CD4-positive, alpha-beta memory T cell (primary cell): ENCODE measurements around the gene TBC1D23. TPM values are rescaled to one million over a fixed set of nuclear protein-coding genes. Genes with fewer than 3 reads are reported as not detected.
A peak's percentile ranks its signal among the peaks of the same experiment; 100 is the strongest.
"Not testable (repeated sequence)": the region's sequence is repeated elsewhere in the genome, so short reads cannot be mapped to it uniquely, and the experiment has no call there.

Experiments
- CTCF ChIA-PET: fragments of 350-600 bp; sonication (Branson Sonifier 250); formaldehyde crosslinking; loops from one replicate; lab custom pipeline; 2021; ENCODE audit warnings: inconsistent platforms; ENCODE audit not compliant: partially characterized antibody; lab: Charles Lee
- POLR2A ChIA-PET: fragments of 350-600 bp; sonication (Branson Sonifier 250); formaldehyde crosslinking; loops from one replicate; lab custom pipeline; 2021; ENCODE audit not compliant: partially characterized antibody; lab: Charles Lee
- DNase-seq, 5 donors: peaks; one replicate each; pipeline versions ENCODE4 v3.0.0 to v3.0.0-alpha.2; 2020 to 2022; ENCODE audit warnings: mixed read lengths in 1 of 5
- H3K27ac ChIP-seq: one replicate; pipeline ENCODE4 v1.7.0; 2013; ENCODE audit warnings: low read depth, low read length
- H3K27me3 ChIP-seq: 2 replicates; pipeline ENCODE4 v1.7.0; 2013; ENCODE audit warnings: mild to moderate bottlenecking, low read length, moderate library complexity; ENCODE audit not compliant: insufficient read depth
- H3K36me3 ChIP-seq: 2 replicates; pipeline ENCODE4 v1.7.0; 2013; ENCODE audit warnings: mild to moderate bottlenecking, low read length, moderate library complexity; ENCODE audit not compliant: insufficient read depth
- H3K4me1 ChIP-seq: 2 replicates; pipeline ENCODE4 v1.7.0; 2013; ENCODE audit warnings: mild to moderate bottlenecking, low read length, moderate library complexity; ENCODE audit not compliant: insufficient read depth
- H3K4me3 ChIP-seq, 2 donors: one replicate each; pipeline ENCODE4 v1.7.0; 2013; ENCODE audit warnings: low read length in 2 of 2, mild to moderate bottlenecking in 1 of 2
- H3K9me3 ChIP-seq, 2 donors: one replicate each; pipeline ENCODE4 v1.7.0; 2013; ENCODE audit warnings: low read length in 2 of 2, control low read depth in 1 of 2; ENCODE audit not compliant: control insufficient read depth in 1 of 2
- H3K27ac Mint-ChIP-seq, 7 donors: one replicate each; pipeline ENCODE4 v1.8.0; 2020 to 2021; ENCODE audit warnings: mixed read lengths in 7 of 7, mild to moderate bottlenecking in 6 of 7, inconsistent platforms in 3 of 7, moderate library complexity in 3 of 7
- H3K27me3 Mint-ChIP-seq, 2 donors: one replicate each; pipeline ENCODE4 v1.8.0; 2020 to 2021; ENCODE audit warnings: mixed read lengths in 2 of 2
- H3K36me3 Mint-ChIP-seq, 2 donors: one replicate each; pipeline ENCODE4 v1.8.0; 2020 to 2021; ENCODE audit warnings: mixed read lengths in 2 of 2, inconsistent platforms in 1 of 2, mild to moderate bottlenecking in 1 of 2
- H3K4me1 Mint-ChIP-seq, 4 donors: one replicate each; pipeline ENCODE4 v1.8.0; 2020 to 2021; ENCODE audit warnings: mixed read lengths in 4 of 4, mild to moderate bottlenecking in 1 of 4
- H3K4me3 Mint-ChIP-seq, 8 donors: one replicate each; pipeline ENCODE4 v1.8.0; 2020 to 2021; ENCODE audit warnings: mixed read lengths in 8 of 8, mild to moderate bottlenecking in 7 of 8, moderate library complexity in 6 of 8, inconsistent platforms in 3 of 8
- H3K9me3 Mint-ChIP-seq, 8 donors: one replicate each; pipeline ENCODE4 v1.8.0; 2020 to 2021; ENCODE audit warnings: mixed read lengths in 8 of 8, mild to moderate bottlenecking in 5 of 8, inconsistent platforms in 3 of 8, moderate library complexity in 1 of 8
- intact Hi-C: fragments of 100-400 bp; cut with micrococcal nuclease; formaldehyde crosslinking; loops from one replicate; pipeline ENCODE4 v1.15.1; 2023
- polyA plus RNA-seq, 2 donors: library from polyadenylated mRNA; unstranded; fragments of 300-500 nt; fragmentation: Illumina TruSeq; gene quantifications; one replicate each; pipeline ENCODE4 v1.2.3, GENCODE V29; 2021
- total RNA-seq, 2 experiments: library from RNA; stranded (reverse); gene quantifications; one replicate each; pipeline ENCODE4 v1.2.3, GENCODE V29; 2021

The TBC1D23 gene
- total and polyA plus RNA-seq, 4 experiments from 2014 or later: 13.9 to 44.9 (median 31.1) TPM

DNA sequence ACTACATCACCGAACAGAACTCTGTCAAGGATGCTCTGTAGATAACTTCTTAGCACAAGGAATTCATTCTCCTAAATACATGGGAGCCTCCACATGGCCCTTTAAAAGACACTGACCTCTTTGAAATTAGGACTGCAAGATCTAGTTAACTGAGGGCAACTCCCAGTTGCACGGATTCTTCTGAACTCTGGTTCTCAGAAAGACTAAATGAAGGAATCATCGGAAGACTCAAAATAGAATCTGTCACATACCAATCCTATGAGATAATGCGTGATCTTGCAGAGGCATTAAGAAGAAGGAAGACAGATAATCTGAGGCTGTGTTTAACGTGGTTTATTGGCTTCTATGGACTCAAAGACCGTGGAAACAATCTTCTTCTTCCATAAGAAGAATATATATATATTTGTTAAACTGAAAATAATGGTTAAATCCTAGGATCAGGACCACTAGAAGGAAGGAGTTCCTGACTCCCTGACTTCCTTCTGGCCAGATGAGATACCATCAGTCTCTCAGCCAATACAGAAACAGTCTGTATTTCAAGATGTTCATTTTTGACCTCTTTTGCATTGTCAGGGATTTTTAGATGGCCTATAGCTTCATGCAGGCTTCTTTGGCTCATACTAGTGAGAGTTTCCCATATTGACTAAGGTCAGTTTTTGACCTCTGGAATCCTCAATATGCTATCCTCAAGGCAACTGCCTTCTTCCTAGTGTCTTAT is 33.9 kb upstream of the TBC1D23 start:
- CTCF ChIA-PET: interaction anchor here (0.7 kb wide), 1 partner anchor 27 kb away, joined by 3 read pairs; no protein-coding TSS in a partner anchor
- POLR2A ChIA-PET: no interaction called here
- no peaks in the 10 kb centered on the region for H3K27me3 ChIP-seq

DNA sequence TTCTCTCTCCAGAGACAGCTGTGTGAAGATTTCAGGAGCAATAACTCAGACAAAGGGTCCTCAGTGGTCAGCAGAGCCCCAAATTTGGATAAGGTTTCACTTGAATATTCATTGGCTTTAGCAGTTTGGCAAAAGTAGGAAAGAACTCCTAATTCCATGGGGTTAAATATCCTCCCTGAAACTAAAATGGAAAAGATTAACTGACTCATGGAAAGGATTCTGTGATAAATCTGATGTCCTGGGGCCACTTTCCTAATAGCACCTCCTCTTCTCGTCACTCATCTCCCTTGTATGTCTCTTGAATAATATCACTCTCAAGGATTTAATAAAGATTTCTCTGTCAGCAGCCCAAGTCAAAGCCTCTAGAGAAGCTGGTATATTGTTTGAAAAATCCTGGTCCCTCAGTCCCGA is 33.3 kb upstream of the TBC1D23 start:
- Mint-ChIP-seq H3K4me3 (no peak overlapping the region), H3K9me3 (peaks cover 0 to 5% (median 0%) of the 10 kb centered on the region in 8 donors), H3K4me1 (peaks cover 0 to 7% (median 2%) of the 10 kb centered on the region in 4 donors), H3K27ac (no peak overlapping the region), H3K36me3 (no peaks in the 10 kb centered on the region), H3K27me3 (no peaks in the 10 kb centered on the region)
- POLR2A ChIA-PET: no interaction called here
- intact Hi-C loops: no loop called here
- no peak for DNase-seq
- no peaks in the 10 kb centered on the region for H3K9me3 ChIP-seq
- no peak overlapping the region for H3K4me3 ChIP-seq
- H3K27ac ChIP-seq: no peak overlapping the region
- H3K27me3 ChIP-seq: no peaks in the 10 kb centered on the region
- H3K36me3 ChIP-seq: no peaks in the 10 kb centered on the region
- CTCF ChIA-PET: interaction anchor here (0.7 kb wide), 1 partner anchor 27 kb away, joined by 3 read pairs; no protein-coding TSS in a partner anchor
- H3K4me1 ChIP-seq: no peaks in the 10 kb centered on the region

More for the DNA sequence above, 33.9 kb upstream of the TBC1D23 start:
- Histone ChIP-seq H3K9me3 (no peaks in the 10 kb centered on the region), H3K36me3 (no peaks in the 10 kb centered on the region), H3K4me3 (no peak overlapping the region), H3K27ac (no peak overlapping the region), H3K4me1 (no peaks in the 10 kb centered on the region)
- Mint-ChIP-seq H3K27me3 (no peaks in the 10 kb centered on the region), H3K4me1 (peaks cover 0 to 7% (median 2%) of the 10 kb centered on the region in 4 donors), H3K4me3 (no peak overlapping the region), H3K9me3 (peaks cover 0 to 5% (median 0%) of the 10 kb centered on the region in 8 donors), H3K27ac (no peak overlapping the region), H3K36me3 (no peaks in the 10 kb centered on the region)
- intact Hi-C loops: no loop called here
- DNase-seq: no peak

DNA sequence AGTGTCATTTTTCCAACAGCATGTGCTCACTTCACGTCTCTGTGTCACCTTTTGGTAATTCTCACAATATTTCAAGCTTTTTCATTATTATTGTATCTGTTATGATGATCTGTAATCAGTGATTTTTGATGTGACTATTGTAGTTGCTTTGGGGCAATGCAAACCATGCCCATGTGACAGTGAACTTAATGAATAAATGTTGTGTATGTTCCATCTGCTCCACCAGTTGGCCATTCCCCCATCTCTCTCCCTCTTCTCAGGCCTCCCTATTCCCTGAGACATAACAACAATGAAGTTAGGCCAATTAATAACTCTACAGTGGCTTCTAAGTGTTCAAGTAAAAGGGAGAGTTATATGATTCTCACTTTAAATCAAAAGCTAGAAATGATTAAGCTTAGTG is 32.5 kb upstream of the TBC1D23 start:
- no peak for DNase-seq
- Histone ChIP-seq H3K27ac (no peak overlapping the region), H3K27me3 (no peaks in the 10 kb centered on the region), H3K4me3 (no peak overlapping the region), H3K9me3 (no peaks in the 10 kb centered on the region), H3K36me3 (no peaks in the 10 kb centered on the region), H3K4me1 (no peaks in the 10 kb centered on the region)
- Mint-ChIP-seq H3K9me3 (peaks cover 0 to 5% (median 0%) of the 10 kb centered on the region in 8 donors), H3K27me3 (no peaks in the 10 kb centered on the region), H3K4me3 (no peak overlapping the region), H3K36me3 (no peaks in the 10 kb centered on the region), H3K4me1 (peaks cover 0 to 7% (median 2%) of the 10 kb centered on the region in 4 donors), H3K27ac (no peak overlapping the region)
- POLR2A ChIA-PET: no interaction called here
- CTCF ChIA-PET: interaction anchor here (0.6 kb wide), 1 partner anchor 10 kb away, joined by 4 read pairs; no protein-coding TSS in a partner anchor
- intact Hi-C loops: no loop called here

DNA sequence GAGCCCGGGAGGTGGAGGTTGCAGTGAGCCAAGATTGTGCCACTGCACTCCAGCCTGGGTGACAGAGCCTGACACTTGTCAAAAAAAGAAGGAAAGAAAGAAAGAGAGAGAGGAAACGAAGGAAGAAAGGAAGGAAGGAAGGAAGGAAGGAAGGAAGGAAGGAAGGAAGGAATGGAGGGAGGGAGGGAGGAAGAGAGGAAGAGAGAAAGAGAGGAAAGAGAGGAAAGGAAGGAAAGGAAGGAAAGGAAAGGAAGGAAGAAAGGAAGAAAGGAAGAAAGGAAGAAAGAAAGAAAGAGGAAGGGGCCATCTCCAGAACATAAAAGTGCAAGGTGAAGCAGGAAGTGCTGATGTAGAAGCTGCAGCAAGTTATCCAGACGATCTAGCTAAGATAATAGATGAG is 31.6 kb upstream of the TBC1D23 start:
- POLR2A ChIA-PET, CTCF ChIA-PET, H3K27me3 Mint-ChIP-seq, H3K4me3 ChIP-seq, H3K36me3 Mint-ChIP-seq, intact Hi-C loops, H3K4me1 ChIP-seq, DNase-seq, H3K36me3 ChIP-seq, H3K27me3 ChIP-seq, H3K4me3 Mint-ChIP-seq, H3K9me3 Mint-ChIP-seq, H3K9me3 ChIP-seq, H3K4me1 Mint-ChIP-seq, H3K27ac ChIP-seq: not testable (repeated sequence)
- H3K27ac Mint-ChIP-seq: peak overlapping the region in 3 of 7 donors; percentile 23 to 75 (median 58)

DNA sequence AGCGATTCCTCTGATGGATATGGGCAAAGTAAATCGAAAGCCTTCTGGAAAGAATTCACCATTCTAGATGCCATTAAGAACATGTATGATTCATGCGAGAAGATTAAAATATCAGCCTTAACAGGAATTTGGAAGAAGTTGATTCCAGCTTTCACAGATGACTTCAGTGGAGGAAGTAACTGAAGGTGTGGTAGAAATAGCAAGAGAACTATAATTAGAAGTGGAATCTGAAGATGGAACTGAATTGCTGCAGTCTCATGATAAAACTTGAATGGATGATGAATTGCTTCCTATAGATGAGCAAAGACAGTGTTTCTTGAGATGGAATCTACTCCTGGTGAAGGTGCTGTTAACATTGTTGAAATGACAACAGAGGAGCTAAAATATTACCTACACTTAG is 30.1 kb upstream of the TBC1D23 start:
- ChIA-PET POLR2A (no interaction called here), CTCF (no interaction called here)
- H3K27ac Mint-ChIP-seq: no peak overlapping the region
- peaks cover 0 to 7% (median 2%) of the 10 kb centered on the region in 4 donors for H3K4me1 Mint-ChIP-seq
- H3K27me3 ChIP-seq: no peaks in the 10 kb centered on the region
- DNase-seq: no peak
- H3K9me3 ChIP-seq: no peaks in the 10 kb centered on the region
- H3K36me3 ChIP-seq: no peaks in the 10 kb centered on the region
- H3K4me1 ChIP-seq: no peaks in the 10 kb centered on the region
- no peaks in the 10 kb centered on the region for H3K27me3 Mint-ChIP-seq
- no peak overlapping the region for H3K4me3 Mint-ChIP-seq
- H3K4me3 ChIP-seq: no peak overlapping the region
- no peaks in the 10 kb centered on the region for H3K36me3 Mint-ChIP-seq
- intact Hi-C loops: no loop called here
- no peak overlapping the region for H3K27ac ChIP-seq
- peaks cover 0 to 2% (median 0%) of the 10 kb centered on the region in 8 donors for H3K9me3 Mint-ChIP-seq

DNA sequence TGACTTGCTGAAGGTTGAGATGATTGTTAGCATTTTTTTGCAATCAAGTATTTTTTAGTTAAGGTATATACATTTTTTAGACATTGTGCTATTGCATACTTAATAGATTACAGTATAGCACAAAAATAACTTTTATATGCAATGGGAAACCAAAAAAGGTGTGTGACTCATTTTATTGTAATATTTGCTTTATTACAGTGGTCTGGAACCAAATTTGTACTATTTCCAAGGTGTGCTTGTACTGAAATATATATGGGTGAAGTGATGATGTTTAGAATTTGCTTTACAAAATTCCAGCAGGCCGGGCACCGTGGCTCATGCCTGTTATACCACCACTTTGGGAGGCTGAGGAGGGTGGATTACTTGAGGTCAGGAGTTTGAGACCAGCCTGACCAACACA is 29.1 kb upstream of the TBC1D23 start:
- peaks cover 0 to 7% (median 2%) of the 10 kb centered on the region in 4 donors for H3K4me1 Mint-ChIP-seq
- no peaks in the 10 kb centered on the region for H3K27me3 Mint-ChIP-seq
- no peaks in the 10 kb centered on the region for H3K9me3 ChIP-seq
- H3K4me3 ChIP-seq: no peak overlapping the region
- CTCF ChIA-PET: no interaction called here
- POLR2A ChIA-PET: no interaction called here
- no peak overlapping the region for H3K27ac Mint-ChIP-seq
- H3K4me1 ChIP-seq: no peaks in the 10 kb centered on the region
- H3K36me3 ChIP-seq: no peaks in the 10 kb centered on the region
- intact Hi-C loops: no loop called here
- no peak for DNase-seq
- no peak overlapping the region for H3K27ac ChIP-seq
- no peak overlapping the region for H3K4me3 Mint-ChIP-seq
- no peaks in the 10 kb centered on the region for H3K27me3 ChIP-seq
- no peaks in the 10 kb centered on the region for H3K36me3 Mint-ChIP-seq
- peaks cover 0 to 1% (median 0%) of the 10 kb centered on the region in 8 donors for H3K9me3 Mint-ChIP-seq

DNA sequence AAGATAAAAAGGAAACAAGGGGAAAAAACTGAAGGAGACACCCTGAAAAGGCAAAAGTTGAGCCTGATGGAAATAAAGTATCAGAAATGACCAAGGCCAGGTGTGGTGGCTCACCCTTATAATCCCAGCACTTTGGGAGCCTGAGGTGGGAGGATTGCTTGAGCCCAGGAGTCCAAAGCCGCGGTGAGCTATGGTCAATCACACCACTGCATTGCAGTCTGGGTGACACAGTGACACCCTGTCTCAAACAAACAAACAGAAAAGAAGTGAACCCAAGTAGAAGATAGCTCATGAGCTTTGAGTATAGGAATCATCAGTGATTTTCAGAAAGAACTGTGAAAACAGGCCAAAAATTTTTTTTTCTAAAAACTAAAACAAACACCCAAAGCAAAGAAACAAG is 26.4 kb upstream of the TBC1D23 start:
- Mint-ChIP-seq H3K9me3 (peaks cover 0 to 14% (median 5%) of the 10 kb centered on the region in 8 donors), H3K27ac (peak overlapping the region in 1 of 7 donors; percentile 4), H3K36me3 (peaks cover 0 to 3% of the 10 kb centered on the region in 2 donors), H3K27me3 (no peaks in the 10 kb centered on the region), H3K4me3 (no peak overlapping the region), H3K4me1 (peaks cover 0 to 1% (median 0%) of the 10 kb centered on the region in 4 donors)
- Histone ChIP-seq H3K4me3 (no peak overlapping the region), H3K9me3 (no peaks in the 10 kb centered on the region), H3K4me1 (no peaks in the 10 kb centered on the region), H3K27me3 (no peaks in the 10 kb centered on the region), H3K27ac (no peak overlapping the region), H3K36me3 (no peaks in the 10 kb centered on the region)
- intact Hi-C loops: no loop called here
- POLR2A ChIA-PET: no interaction called here
- CTCF ChIA-PET: no interaction called here
- no peak for DNase-seq
